ENCODE measurements around the gene MPRIP. TPM values are rescaled to one million over a fixed set of nuclear protein-coding genes. Genes with fewer than 3 reads are reported as not detected.

The MPRIP gene
- total RNA-seq, 2 donors from 2014 or later = 235 to 252 TPM

DNA sequence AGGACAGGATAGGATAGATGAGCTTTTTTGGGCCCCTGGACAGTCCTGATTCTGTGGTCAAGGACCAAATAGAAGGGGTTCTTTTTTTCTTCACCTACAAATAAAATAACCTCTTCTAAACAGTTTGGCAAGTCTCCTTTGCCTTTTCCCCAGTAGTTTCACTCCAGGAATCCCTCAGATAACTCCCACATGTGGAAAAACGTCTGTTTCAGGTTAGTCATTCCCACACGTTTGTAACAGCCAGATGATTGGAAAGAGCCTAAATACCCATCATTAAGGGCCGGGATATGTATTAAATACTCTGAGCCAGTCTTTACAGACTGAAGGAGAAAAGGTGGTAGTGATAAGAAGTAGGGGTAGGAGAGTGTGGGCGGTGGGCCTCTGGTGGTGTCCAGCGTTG, 105.6 kb downstream of the MPRIP start:
- TF ChIP-seq, protein P1, sequence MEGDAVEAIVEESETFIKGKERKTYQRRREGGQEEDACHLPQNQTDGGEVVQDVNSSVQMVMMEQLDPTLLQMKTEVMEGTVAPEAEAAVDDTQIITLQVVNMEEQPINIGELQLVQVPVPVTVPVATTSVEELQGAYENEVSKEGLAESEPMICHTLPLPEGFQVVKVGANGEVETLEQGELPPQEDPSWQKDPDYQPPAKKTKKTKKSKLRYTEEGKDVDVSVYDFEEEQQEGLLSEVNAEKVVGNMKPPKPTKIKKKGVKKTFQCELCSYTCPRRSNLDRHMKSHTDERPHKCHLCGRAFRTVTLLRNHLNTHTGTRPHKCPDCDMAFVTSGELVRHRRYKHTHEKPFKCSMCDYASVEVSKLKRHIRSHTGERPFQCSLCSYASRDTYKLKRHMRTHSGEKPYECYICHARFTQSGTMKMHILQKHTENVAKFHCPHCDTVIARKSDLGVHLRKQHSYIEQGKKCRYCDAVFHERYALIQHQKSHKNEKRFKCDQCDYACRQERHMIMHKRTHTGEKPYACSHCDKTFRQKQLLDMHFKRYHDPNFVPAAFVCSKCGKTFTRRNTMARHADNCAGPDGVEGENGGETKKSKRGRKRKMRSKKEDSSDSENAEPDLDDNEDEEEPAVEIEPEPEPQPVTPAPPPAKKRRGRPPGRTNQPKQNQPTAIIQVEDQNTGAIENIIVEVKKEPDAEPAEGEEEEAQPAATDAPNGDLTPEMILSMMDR (IDR thresholded peaks at IDR 0.05) = no peak

DNA sequence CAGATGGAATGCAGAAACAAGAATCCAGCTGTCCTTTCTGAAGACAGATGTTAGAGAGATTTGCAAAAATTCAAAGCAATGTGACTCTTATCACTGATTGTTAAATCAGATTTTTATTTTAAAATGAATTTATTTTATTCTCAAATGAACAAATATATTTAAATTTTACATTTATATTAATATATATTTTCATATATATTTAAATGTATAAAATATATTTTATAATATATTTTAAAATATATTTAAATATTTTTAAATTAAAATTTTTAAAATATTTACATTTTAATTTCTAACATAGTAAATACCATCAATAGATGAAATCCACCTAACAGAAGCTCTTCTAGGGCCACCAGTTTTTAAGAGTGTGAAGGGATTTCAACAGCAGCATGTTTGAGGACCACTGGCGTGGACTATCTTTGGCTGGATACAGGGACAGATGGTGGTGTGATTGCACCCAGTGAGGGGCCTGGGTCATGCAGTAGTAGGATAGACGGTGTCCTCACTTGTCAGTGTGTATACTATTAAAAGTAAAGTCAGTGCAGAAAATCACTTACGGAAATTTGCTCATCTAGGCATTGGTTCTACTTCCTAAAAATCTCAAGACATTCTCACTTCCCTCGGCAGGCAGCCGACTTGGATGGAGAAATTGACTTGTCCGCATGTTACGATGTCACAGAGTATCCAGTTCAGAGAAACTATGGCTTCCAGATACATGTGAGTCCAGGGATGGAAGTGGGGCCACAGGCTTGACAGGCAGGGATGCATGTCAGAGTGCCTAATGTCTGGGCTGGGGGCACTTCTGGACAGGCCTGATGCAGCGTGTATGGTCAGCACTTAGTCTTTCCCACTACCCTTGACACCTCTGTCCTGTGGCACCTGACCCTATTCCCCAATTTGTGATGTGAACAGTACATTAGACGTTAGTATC, 107.5 kb downstream of the MPRIP start:
- Histone ChIP-seq H3K9me3 (no peaks in the 10 kb centered on the region), H3K36me3 (peaks cover 39% of the 10 kb centered on the region), H3K27me3 (replicated peaks; ENCODE audit: insufficient read depth) (no peaks in the 10 kb centered on the region), H3K4me1 (ENCODE audit: control insufficient read depth in 1 of 2, low read depth in 2 of 2) (peaks cover 20% of the 10 kb centered on the region in 2 donors), H3K27ac (peak overlapping the region in 1 of 2 donors; percentile 46), H3K4me3 (no peak overlapping the region)
- no peak for DNase-seq (ENCODE audit: low spot score)
- TF ChIP-seq, protein P1 (IDR thresholded peaks at IDR 0.05) = no peak
- no peak for ATAC-seq (ENCODE audit: insufficient number of reproducible peaks, low FRiP score, low read depth)

More for the DNA sequence above, 105.6 kb downstream of the MPRIP start:
- H3K4me1 ChIP-seq (ENCODE audit: control insufficient read depth in 1 of 2, low read depth in 2 of 2) = peaks cover 19 to 20% of the 10 kb centered on the region in 2 donors
- DNase-seq (ENCODE audit: low spot score) = no peak
- H3K4me3 ChIP-seq = no peak overlapping the region
- H3K27me3 ChIP-seq (replicated peaks; ENCODE audit: insufficient read depth) = no peaks in the 10 kb centered on the region
- peaks cover 45% of the 10 kb centered on the region for H3K36me3 ChIP-seq
- no peak for ATAC-seq (ENCODE audit: insufficient number of reproducible peaks, low FRiP score, low read depth)
- H3K9me3 ChIP-seq = no peaks in the 10 kb centered on the region
- no peak overlapping the region for H3K27ac ChIP-seq

DNA sequence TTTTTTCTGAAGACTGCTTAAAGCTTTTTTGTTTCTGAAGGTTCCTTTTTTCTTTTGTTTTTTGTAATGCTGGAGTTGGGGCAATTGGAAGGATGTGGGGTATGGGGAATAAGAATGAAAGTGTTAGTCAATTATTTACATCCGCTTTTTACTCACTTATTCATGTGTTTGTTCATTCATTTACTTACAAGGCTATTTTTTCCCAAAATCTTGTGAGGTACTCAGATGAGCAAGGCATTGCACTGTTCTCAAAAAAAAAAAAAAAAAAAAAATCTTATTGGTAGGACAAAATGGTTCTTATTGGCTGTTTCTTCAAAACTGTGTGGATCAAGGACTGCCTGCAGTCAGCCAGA, 108.2 kb downstream of the MPRIP start:
- ATAC-seq (ENCODE audit: insufficient number of reproducible peaks, low FRiP score, low read depth) = no peak
- DNase-seq (ENCODE audit: low spot score) = no peak
- H3K4me1 ChIP-seq (ENCODE audit: control insufficient read depth in 1 of 2, low read depth in 2 of 2) = peaks cover 20% of the 10 kb centered on the region in 2 donors
- no peaks in the 10 kb centered on the region for H3K9me3 ChIP-seq
- H3K36me3 ChIP-seq = peaks cover 39% of the 10 kb centered on the region
- H3K4me3 ChIP-seq = no peak overlapping the region
- H3K27me3 ChIP-seq (replicated peaks; ENCODE audit: insufficient read depth) = no peaks in the 10 kb centered on the region
- H3K27ac ChIP-seq = peak overlapping the region; percentile 27 to 46
- TF ChIP-seq, protein P1 (IDR thresholded peaks at IDR 0.05) = no peak

DNA sequence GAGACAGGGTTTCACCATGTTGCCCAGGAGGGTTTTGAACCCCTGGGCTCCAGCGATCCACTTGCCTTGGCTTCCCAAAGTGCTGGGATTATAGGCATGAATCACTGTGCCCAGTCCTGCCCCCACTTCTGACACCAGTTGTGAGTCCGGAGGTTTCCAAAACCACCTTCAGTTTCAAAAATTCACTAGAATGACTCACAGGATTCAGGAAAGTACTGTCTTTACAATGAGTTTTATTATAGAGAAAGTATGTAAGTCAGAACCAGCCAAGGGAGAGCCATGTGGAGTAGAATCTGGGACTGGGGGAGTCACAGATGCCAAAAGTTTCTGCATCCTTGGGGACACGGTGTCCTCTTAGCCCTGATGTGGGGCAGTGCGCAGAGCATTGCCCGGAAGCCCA, 108.8 kb downstream of the MPRIP start:
- peak overlapping the region; percentile 69 to 86 for H3K27ac ChIP-seq
- H3K9me3 ChIP-seq = no peaks in the 10 kb centered on the region
- peaks cover 20 to 23% of the 10 kb centered on the region in 2 donors for H3K4me1 ChIP-seq (ENCODE audit: control insufficient read depth in 1 of 2, low read depth in 2 of 2)
- no peaks in the 10 kb centered on the region for H3K27me3 ChIP-seq (replicated peaks; ENCODE audit: insufficient read depth)
- no peak overlapping the region for H3K4me3 ChIP-seq
- TF ChIP-seq, protein P1 (IDR thresholded peaks at IDR 0.05) = no peak
- H3K36me3 ChIP-seq = peaks cover 39% of the 10 kb centered on the region
- ATAC-seq (ENCODE audit: insufficient number of reproducible peaks, low FRiP score, low read depth) = no peak
- no peak for DNase-seq (ENCODE audit: low spot score)

DNA sequence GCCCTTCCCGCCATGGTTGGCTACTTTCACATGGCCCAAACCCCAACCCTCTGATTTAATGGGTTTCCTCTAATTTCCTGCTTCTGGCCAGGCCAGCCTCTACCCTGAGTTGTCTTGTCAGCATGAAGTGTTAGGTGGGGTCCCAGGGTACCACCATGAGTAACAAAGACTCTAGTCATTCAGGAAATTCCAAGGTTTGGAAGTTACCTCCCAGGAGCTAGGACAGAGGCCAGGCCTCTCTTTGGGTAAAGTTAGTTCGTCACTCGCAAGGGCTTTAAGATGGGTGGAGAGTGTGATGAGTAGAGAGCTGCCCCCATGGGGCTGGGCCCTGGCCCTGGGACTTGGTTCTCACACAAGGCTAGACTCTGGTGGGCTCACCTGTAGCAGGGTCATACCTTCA, 109.3 kb downstream of the MPRIP start:
- H3K9me3 ChIP-seq = no peaks in the 10 kb centered on the region
- no peak overlapping the region for H3K4me3 ChIP-seq
- no peak for ATAC-seq (ENCODE audit: insufficient number of reproducible peaks, low FRiP score, low read depth)
- no peak for DNase-seq (ENCODE audit: low spot score)
- TF ChIP-seq, protein P1 (IDR thresholded peaks at IDR 0.05) = no peak
- H3K4me1 ChIP-seq (ENCODE audit: control insufficient read depth in 1 of 2, low read depth in 2 of 2) = peaks cover 20 to 28% of the 10 kb centered on the region in 2 donors
- peak overlapping the region; percentile 69 to 86 for H3K27ac ChIP-seq
- no peaks in the 10 kb centered on the region for H3K27me3 ChIP-seq (replicated peaks; ENCODE audit: insufficient read depth)
- H3K36me3 ChIP-seq = peaks cover 39% of the 10 kb centered on the region
